GM20000 (cell line): ENCODE results near the gene PGLYRP1.

Experiments
- DNase-seq: peaks from one replicate; pipeline ENCODE4 v3.0.0; 2012; ENCODE audit warnings: low spot score
- CTCF ChIP-seq: IDR thresholded peaks from 2 replicates; pipeline ENCODE4 v1.5.1; 2012; ENCODE audit warnings: mild to moderate bottlenecking, control low read depth; ENCODE audit errors: extremely low read depth, missing control alignments

The PGLYRP1 gene

GRCh38 chr19:46042252-46042883 lies 19.5 kb upstream of the PGLYRP1 start:
- no peak for TF ChIP-seq CTCF
- DNase-seq = no peak

GRCh38 chr19:46040952-46041500 lies 18.2 kb upstream of the PGLYRP1 start, which contains the start of gene IGFL4:
IGFL4 (minus strand) TSS chr19:46041002; CDS start chr19:46040962, 40 bp downstream.
- no peak for DNase-seq
- TF ChIP-seq CTCF = no peak

- TF ChIP-seq CTCF = no peak
- DNase-seq = no peak
Measured at GRCh38 chr19:46040125-46040524, 17.3 kb upstream of the PGLYRP1 start.

- TF ChIP-seq CTCF = no peak
- DNase-seq = no peak
Measured at GRCh38 chr19:46036744-46037128, 13.9 kb upstream of the PGLYRP1 start.

- TF ChIP-seq CTCF = no peak
- no peak for DNase-seq
Measured at GRCh38 chr19:46035986-46036743, 13.3 kb upstream of the PGLYRP1 start.

GRCh38 chr19:46035546-46035945 lies 12.7 kb upstream of the PGLYRP1 start:
- no peak for TF ChIP-seq CTCF
- DNase-seq = no peak

GRCh38 chr19:46033401-46033800 lies 10.5 kb upstream of the PGLYRP1 start:
- no peak for DNase-seq
- no peak for TF ChIP-seq CTCF
